ENCODE data around the gene OLFM2. TPM values are rescaled to one million over a fixed set of nuclear protein-coding genes. Genes with fewer than 3 reads are reported as not detected.

Gene OLFM2
- total and polyA plus RNA-seq, 2 donors (not counting 1 experiment from before 2014, with no cell fraction given) = 0.66 to 11.6 TPM

DNA sequence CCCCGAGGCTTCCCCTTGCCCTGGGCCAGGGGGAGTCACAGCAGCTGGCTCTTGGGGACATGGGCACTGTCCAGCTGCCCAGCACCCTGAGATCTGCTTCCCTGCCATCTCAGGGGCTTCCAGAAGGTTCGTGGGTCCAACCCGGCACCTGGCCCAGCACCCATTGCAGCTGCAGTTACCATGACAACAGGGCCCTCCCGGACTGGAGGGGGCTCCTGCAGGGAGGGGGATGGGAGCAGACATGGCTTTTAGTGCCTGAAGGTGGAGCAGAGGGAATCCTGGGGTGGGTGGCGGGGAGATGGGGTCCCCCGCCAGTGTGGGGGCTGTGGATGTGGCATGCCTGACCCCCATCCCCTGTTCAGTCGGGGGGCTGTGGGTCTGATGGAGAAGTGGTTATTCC is 86.5 kb downstream of the OLFM2 start:
- Histone ChIP-seq H3K9ac (ENCODE audit: insufficient read depth, low read length) (no peak overlapping the region), H3K27me3 (ENCODE audit: control insufficient read depth, insufficient read depth, low read length) (no peaks in the 10 kb centered on the region), H3K27ac (ENCODE audit: insufficient read depth, low read length) (no peak overlapping the region), H3K79me2 (ENCODE audit: control insufficient read depth, insufficient read depth, low read length) (peaks cover 1% of the 10 kb centered on the region), H3K4me1 (ENCODE audit: control insufficient read depth, extremely low read depth, insufficient read depth, low read length) (peaks cover 8% of the 10 kb centered on the region), H3K36me3 (ENCODE audit: control insufficient read depth, insufficient read depth, low read length) (peaks cover 10% of the 10 kb centered on the region), H4K20me1 (ENCODE audit: control insufficient read depth, extremely low read depth, insufficient read depth, low read length) (no peaks in the 10 kb centered on the region), H3K4me3 (replicated peaks in 1 of 4; ENCODE audit: control extremely low read depth in 1 of 4, insufficient read depth in 1 of 4, low read depth in 3 of 4, low read length in 4 of 4) (no peak overlapping the region), H2AFZ (ENCODE audit: low read length) (no peak overlapping the region), H3K4me2 (ENCODE audit: extremely low read depth, insufficient read depth, low read length) (no peak overlapping the region), H3K9me3 (ENCODE audit: control insufficient read depth, insufficient read depth, low read depth, low read length) (no peaks in the 10 kb centered on the region)
- DNase-seq (ENCODE audit: low read depth in 2 of 2) = no peak
- no peak for TF ChIP-seq CTCF (conservative IDR thresholded peaks at IDR 0.05 in 1 of 2, IDR thresholded peaks at IDR 0.05 in 1 of 2; ENCODE audit: low read depth in 1 of 2, low read length in 2 of 2)
- TF ChIP-seq EZH2 (IDR thresholded peaks at IDR 0.05; ENCODE audit: low read length, missing control alignments) = no peak

- TF ChIP-seq EZH2 (IDR thresholded peaks at IDR 0.05; ENCODE audit: low read length, missing control alignments) (no peak), CTCF (conservative IDR thresholded peaks at IDR 0.05 in 1 of 2, IDR thresholded peaks at IDR 0.05 in 1 of 2; ENCODE audit: low read depth in 1 of 2, low read length in 2 of 2) (no peak)
- Histone ChIP-seq H3K9me3 (ENCODE audit: control insufficient read depth, insufficient read depth, low read depth, low read length) (no peaks in the 10 kb centered on the region), H3K36me3 (ENCODE audit: control insufficient read depth, insufficient read depth, low read length) (peaks cover 8% of the 10 kb centered on the region), H3K79me2 (ENCODE audit: control insufficient read depth, insufficient read depth, low read length) (peaks cover 1% of the 10 kb centered on the region), H4K20me1 (ENCODE audit: control insufficient read depth, extremely low read depth, insufficient read depth, low read length) (no peaks in the 10 kb centered on the region), H3K27me3 (ENCODE audit: control insufficient read depth, insufficient read depth, low read length) (no peaks in the 10 kb centered on the region), H3K27ac (ENCODE audit: insufficient read depth, low read length) (no peak overlapping the region), H2AFZ (ENCODE audit: low read length) (no peak overlapping the region), H3K4me3 (replicated peaks in 1 of 4; ENCODE audit: control extremely low read depth in 1 of 4, insufficient read depth in 1 of 4, low read depth in 3 of 4, low read length in 4 of 4) (no peak overlapping the region), H3K4me1 (ENCODE audit: control insufficient read depth, extremely low read depth, insufficient read depth, low read length) (peaks cover 8% of the 10 kb centered on the region), H3K4me2 (ENCODE audit: extremely low read depth, insufficient read depth, low read length) (no peak overlapping the region), H3K9ac (ENCODE audit: insufficient read depth, low read length) (no peak overlapping the region)
- DNase-seq (ENCODE audit: low read depth in 2 of 2) = no peak
Measured at GRCh38 chr19:9848762-9849161, 87.6 kb downstream of the OLFM2 start.

DNA sequence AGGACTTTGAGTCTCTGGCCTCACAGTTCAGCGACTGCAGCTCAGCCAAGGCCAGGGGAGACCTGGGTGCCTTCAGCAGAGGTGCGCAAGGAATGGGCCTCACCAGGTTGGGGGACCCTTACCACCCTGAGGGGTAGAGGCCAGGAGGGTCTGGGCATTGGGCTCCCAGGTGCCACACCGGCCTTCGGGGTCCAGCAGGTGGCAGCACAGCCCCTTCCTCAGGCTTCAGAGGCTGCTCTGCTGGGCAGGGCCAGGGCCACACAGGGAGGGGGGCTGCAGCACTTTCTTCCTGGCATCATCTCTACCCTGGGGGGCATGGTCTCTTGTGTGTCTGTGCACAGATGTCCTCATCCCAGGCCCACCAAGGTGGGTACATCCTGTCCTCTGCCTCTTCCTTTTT is 88.3 kb downstream of the OLFM2 start:
- Histone ChIP-seq H3K36me3 (ENCODE audit: control insufficient read depth, insufficient read depth, low read length) (peaks cover 10% of the 10 kb centered on the region), H3K27ac (ENCODE audit: insufficient read depth, low read length) (no peak overlapping the region)

More for the DNA sequence above, 88.3 kb downstream of the OLFM2 start:
- Histone ChIP-seq H3K9ac (ENCODE audit: insufficient read depth, low read length) (no peak overlapping the region), H4K20me1 (ENCODE audit: control insufficient read depth, extremely low read depth, insufficient read depth, low read length) (no peaks in the 10 kb centered on the region), H2AFZ (ENCODE audit: low read length) (no peak overlapping the region), H3K9me3 (ENCODE audit: control insufficient read depth, insufficient read depth, low read depth, low read length) (no peaks in the 10 kb centered on the region), H3K4me2 (ENCODE audit: extremely low read depth, insufficient read depth, low read length) (no peak overlapping the region), H3K79me2 (ENCODE audit: control insufficient read depth, insufficient read depth, low read length) (peaks cover 1% of the 10 kb centered on the region), H3K4me1 (ENCODE audit: control insufficient read depth, extremely low read depth, insufficient read depth, low read length) (peaks cover 8% of the 10 kb centered on the region), H3K27me3 (ENCODE audit: control insufficient read depth, insufficient read depth, low read length) (no peaks in the 10 kb centered on the region), H3K4me3 (replicated peaks in 1 of 4; ENCODE audit: control extremely low read depth in 1 of 4, insufficient read depth in 1 of 4, low read depth in 3 of 4, low read length in 4 of 4) (no peak overlapping the region)
- no peak for DNase-seq (ENCODE audit: low read depth in 2 of 2)
- TF ChIP-seq EZH2 (IDR thresholded peaks at IDR 0.05; ENCODE audit: low read length, missing control alignments) (no peak), CTCF (conservative IDR thresholded peaks at IDR 0.05 in 1 of 2, IDR thresholded peaks at IDR 0.05 in 1 of 2; ENCODE audit: low read depth in 1 of 2, low read length in 2 of 2) (peak; percentile 19 to 31)
